ENCODE results near the gene ANKRD36.
"Not testable (repeated sequence)": the region's sequence is repeated elsewhere in the genome, so short reads cannot be mapped to it uniquely, and the experiment has no call there.

DNA sequence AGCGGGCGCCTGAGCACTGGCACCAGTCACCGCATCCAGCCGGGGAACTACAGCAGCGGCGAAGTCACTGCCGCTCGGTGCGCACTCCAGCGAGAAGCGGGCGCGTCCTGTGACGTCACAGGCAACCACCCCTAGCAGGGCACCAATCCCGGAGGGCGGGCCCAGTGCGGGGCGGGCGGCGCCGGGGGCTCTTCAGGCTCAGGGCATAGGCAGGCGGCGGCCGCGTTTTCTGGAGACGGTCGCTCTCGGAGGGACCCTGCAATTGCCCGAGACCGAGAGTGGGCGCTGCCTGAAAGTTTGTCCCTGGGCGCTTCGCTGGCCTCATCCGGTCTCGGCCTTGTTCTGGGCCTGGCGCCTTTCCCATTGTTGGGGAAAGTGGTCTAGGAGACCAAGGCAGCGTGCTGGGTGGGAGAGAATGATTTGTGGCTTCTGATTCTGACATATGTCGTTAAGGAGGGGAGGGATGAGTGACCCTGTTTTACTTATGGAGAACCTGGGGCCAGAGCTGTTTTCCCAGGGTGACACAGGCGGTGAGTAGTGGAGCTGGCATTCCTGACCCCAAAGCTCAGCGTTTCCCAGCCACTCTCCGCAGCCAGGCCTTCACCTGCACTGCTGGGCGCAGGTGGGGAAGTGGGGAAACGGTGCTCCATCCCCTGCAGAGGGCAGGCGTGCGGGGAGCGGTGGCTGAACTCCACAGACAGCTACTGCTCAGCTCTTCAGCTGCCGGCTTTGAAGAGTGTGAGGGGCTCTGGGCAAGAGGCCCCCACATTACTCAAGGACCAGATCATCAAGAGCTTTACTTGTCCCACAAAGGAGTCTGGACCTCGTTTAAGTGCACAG is 18.0 kb upstream of the ANKRD36 start, which contains the start of gene FAHD2B:
- TF ChIP-seq, protein P1, sequence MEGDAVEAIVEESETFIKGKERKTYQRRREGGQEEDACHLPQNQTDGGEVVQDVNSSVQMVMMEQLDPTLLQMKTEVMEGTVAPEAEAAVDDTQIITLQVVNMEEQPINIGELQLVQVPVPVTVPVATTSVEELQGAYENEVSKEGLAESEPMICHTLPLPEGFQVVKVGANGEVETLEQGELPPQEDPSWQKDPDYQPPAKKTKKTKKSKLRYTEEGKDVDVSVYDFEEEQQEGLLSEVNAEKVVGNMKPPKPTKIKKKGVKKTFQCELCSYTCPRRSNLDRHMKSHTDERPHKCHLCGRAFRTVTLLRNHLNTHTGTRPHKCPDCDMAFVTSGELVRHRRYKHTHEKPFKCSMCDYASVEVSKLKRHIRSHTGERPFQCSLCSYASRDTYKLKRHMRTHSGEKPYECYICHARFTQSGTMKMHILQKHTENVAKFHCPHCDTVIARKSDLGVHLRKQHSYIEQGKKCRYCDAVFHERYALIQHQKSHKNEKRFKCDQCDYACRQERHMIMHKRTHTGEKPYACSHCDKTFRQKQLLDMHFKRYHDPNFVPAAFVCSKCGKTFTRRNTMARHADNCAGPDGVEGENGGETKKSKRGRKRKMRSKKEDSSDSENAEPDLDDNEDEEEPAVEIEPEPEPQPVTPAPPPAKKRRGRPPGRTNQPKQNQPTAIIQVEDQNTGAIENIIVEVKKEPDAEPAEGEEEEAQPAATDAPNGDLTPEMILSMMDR (IDR thresholded peaks at IDR 0.05 in 2 of 3, conservative IDR thresholded peaks at IDR 0.05 in 1 of 3; ENCODE audit: borderline replicate concordance in 1 of 3, insufficient read depth in 1 of 3, low read depth in 2 of 3, low read length in 2 of 3) = not testable (repeated sequence)
- TF ChIP-seq, protein P2, sequence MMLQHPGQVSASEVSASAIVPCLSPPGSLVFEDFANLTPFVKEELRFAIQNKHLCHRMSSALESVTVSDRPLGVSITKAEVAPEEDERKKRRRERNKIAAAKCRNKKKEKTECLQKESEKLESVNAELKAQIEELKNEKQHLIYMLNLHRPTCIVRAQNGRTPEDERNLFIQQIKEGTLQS (IDR thresholded peaks at IDR 0.05) = not testable (repeated sequence)
- TF ChIP-seq, protein P3, sequence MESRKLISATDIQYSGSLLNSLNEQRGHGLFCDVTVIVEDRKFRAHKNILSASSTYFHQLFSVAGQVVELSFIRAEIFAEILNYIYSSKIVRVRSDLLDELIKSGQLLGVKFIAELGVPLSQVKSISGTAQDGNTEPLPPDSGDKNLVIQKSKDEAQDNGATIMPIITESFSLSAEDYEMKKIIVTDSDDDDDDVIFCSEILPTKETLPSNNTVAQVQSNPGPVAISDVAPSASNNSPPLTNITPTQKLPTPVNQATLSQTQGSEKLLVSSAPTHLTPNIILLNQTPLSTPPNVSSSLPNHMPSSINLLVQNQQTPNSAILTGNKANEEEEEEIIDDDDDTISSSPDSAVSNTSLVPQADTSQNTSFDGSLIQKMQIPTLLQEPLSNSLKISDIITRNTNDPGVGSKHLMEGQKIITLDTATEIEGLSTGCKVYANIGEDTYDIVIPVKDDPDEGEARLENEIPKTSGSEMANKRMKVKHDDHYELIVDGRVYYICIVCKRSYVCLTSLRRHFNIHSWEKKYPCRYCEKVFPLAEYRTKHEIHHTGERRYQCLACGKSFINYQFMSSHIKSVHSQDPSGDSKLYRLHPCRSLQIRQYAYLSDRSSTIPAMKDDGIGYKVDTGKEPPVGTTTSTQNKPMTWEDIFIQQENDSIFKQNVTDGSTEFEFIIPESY (IDR thresholded peaks at IDR 0.05; ENCODE audit: extremely low read depth, insufficient replicate concordance, low read length) = not testable (repeated sequence)
- not testable (repeated sequence) for TF ChIP-seq POLR2A (IDR thresholded peaks at IDR 0.05; ENCODE audit: borderline replicate concordance, extremely low read depth, insufficient read depth, insufficient read length); EZH2 (IDR thresholded peaks at IDR 0.05); YY1 (IDR thresholded peaks at IDR 0.05; ENCODE audit: extremely low read depth, insufficient replicate concordance, low read depth, low read length); ZFX (IDR thresholded peaks at IDR 0.05)
